GM12892 (cell line): Measurements from ENCODE around the gene ELP1.

ENCODE experiments used
- POLR2A ChIP-seq: IDR thresholded peaks from 2 replicates; pipeline ENCODE4 v1.6.1; 2011; ENCODE audit warnings: low read depth, low read length, control low read depth
- POLR2AphosphoS5 ChIP-seq: IDR thresholded peaks from 2 replicates; pipeline ENCODE4 v1.6.1; 2011; ENCODE audit warnings: low read depth, low read length, control low read depth
- TAF1 ChIP-seq: IDR thresholded peaks from 2 replicates; pipeline ENCODE4 v1.6.1; 2011; ENCODE audit warnings: low read depth, mild to moderate bottlenecking, control low read depth, low read length, borderline replicate concordance

DNA sequence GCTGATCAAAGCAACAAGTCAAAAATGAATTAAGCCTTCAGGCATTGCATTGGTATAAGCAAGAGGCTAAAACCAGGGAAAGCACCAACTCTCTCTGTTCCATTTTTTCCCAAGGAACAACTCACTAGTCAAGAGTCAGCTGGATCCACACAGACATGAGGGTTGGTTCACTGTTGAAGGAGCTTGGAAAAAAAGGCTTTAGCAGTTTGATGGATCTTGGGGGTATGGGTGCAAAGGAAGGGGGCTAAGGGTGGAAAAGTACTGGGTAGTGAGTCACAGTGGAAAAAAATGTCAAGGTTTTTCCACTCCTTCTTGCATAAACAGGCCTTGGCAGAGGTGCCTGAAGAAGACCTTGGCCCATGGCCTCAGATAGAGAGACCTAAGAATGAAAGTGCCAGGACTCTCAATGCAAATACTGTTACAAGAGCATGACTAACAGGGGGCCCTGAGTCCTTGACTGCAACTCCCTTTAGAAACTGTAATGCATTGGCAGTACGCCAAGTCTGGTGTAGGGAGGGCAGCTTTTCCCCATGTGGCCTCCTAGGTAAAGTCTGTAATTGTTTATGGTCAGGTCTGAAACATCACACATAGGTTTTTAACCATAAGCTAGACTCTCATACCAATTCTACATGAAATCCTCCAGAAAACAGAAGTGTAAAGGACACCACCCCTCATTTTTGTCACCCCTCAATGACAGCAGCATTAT lies 48.1 kb downstream of the ELP1 start:
- TF ChIP-seq TAF1 (no peak), POLR2AphosphoS5 (peak; percentile 39; the same call in 1 of the 2 replicates), POLR2A (no peak)
